A673 (cell line): ENCODE data around the gene THADA. TPM values are rescaled to one million over a fixed set of nuclear protein-coding genes. Genes with fewer than 3 reads are reported as not detected.
"Not testable (repeated sequence)": the region's sequence is repeated elsewhere in the genome, so short reads cannot be mapped to it uniquely, and the experiment has no call there.

Experiments used
- BruUV-seq: library from RNA; stranded (reverse); fragments of 400-500 nt; replicated peaks from 2 replicates; lab custom pipeline; 2021; lab: Mats Ljungman, UMichigan
- CTCF ChIA-PET: fragments of 300-600 bp; sonication (Branson Sonifier 250); formaldehyde crosslinking; loops from one replicate; lab custom pipeline; 2022; ENCODE audit warnings: antibody characterized with exemption; lab: Charles Lee
- POLR2A ChIA-PET: fragments of 300-600 bp; sonication (Branson Sonifier 250); formaldehyde crosslinking; loops from one replicate; lab custom pipeline; 2022; ENCODE audit warnings: antibody characterized with exemption; ENCODE audit not compliant: low non-redundant PET; lab: Charles Lee
- DNase-seq: peaks from one replicate; pipeline ENCODE4 v3.0.0-alpha.2; 2015; ENCODE audit warnings: low spot score
- H3K27ac ChIP-seq: fragments of 200-600 bp; sonication (generic); 2 replicates; pipeline ENCODE4 v1.5.1; 2016; ENCODE audit warnings: mixed run types, low read depth, mild to moderate bottlenecking, mixed read lengths, antibody characterized with exemption, low read length; ENCODE audit not compliant: poor library complexity, severe bottlenecking
- H3K27me3 ChIP-seq: fragments of 200-600 bp; sonication (generic); replicated peaks from 2 replicates; pipeline ENCODE4 v1.6.1; 2017; ENCODE audit warnings: mixed run types, low read depth, mild to moderate bottlenecking, mixed read lengths, antibody characterized with exemption, low read length; ENCODE audit not compliant: insufficient read depth, poor library complexity
- H3K36me3 ChIP-seq: fragments of 200-600 bp; sonication (generic); 2 replicates; pipeline ENCODE4 v1.6.1; 2016; ENCODE audit warnings: mixed run types, mild to moderate bottlenecking, mixed read lengths, antibody characterized with exemption, low read length; ENCODE audit not compliant: insufficient read depth, poor library complexity, severe bottlenecking
- H3K4me1 ChIP-seq: fragments of 200-600 bp; sonication (generic); 2 replicates; pipeline ENCODE4 v1.6.1; 2017; ENCODE audit warnings: mixed run types, mild to moderate bottlenecking, mixed read lengths, antibody characterized with exemption, low read length; ENCODE audit not compliant: insufficient read depth, poor library complexity, severe bottlenecking
- H3K4me3 ChIP-seq: fragments of 200-600 bp; sonication (generic); 2 replicates; pipeline ENCODE4 v1.5.1; 2016; ENCODE audit warnings: low read depth, mixed run types, mild to moderate bottlenecking, mixed read lengths, low read length; ENCODE audit not compliant: poor library complexity, severe bottlenecking
- H3K9me3 ChIP-seq: fragments of 200-600 bp; sonication (generic); 2 replicates; pipeline ENCODE4 v1.6.1; 2016; ENCODE audit warnings: mixed run types, low read depth, mild to moderate bottlenecking, mixed read lengths, antibody characterized with exemption, low read length; ENCODE audit not compliant: poor library complexity, severe bottlenecking
- EZH2 ChIP-seq: fragments of 200-600 bp; sonication (generic); IDR thresholded peaks from 2 replicates; pipeline ENCODE4 v1.6.1; 2017; ENCODE audit warnings: borderline replicate concordance, low read depth, mild to moderate bottlenecking, mixed read lengths, antibody characterized with exemption, low read length; ENCODE audit not compliant: poor library complexity, severe bottlenecking
- intact Hi-C: fragments of 100-400 bp; cut with micrococcal nuclease; formaldehyde crosslinking; loops from one replicate; pipeline ENCODE4 v1.10.0; 2022; ENCODE audit not compliant: unreplicated experiment
- total RNA-seq: library from RNA; stranded (reverse); gene quantifications from 2 replicates; pipeline ENCODE4 v1.2.3, GENCODE V29; 2021
- TF ChIP-seq, protein P1 (sequence below): fragments of 300-800, 200-600 bp; sonication (generic); conservative IDR thresholded peaks from 2 replicates; pipeline ENCODE4 v1.5.1; 2017; ENCODE audit warnings: low read depth, mild to moderate bottlenecking, antibody characterized with exemption, low read length, moderate library complexity, mixed read lengths

The THADA gene
- total RNA-seq, 1 experiment from 2014 or later = 39.7 TPM

DNA sequence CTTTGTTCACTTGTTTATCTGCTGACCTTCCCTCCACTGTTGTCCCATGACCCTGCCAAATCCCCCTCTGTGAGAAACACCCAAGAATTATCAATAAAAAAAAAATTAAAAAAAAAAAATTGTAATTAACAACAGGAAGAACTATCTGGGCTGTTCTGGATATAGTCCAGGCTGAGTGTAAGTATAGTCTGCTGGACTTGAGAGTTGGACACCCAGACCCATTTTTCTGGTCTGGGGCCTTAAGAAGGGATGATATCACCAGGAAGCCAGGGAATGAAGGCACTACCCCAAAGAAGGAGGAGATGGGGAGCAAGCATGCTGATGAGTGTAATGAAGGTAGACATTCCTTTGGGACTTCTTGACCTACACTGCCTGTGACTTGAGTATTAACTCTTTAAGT is 297.3 kb downstream of the THADA start:
- Histone ChIP-seq H3K9me3 (no peaks in the 10 kb centered on the region), H3K4me1 (no peaks in the 10 kb centered on the region), H3K4me3 (no peak overlapping the region), H3K27me3 (no peaks in the 10 kb centered on the region), H3K36me3 (no peaks in the 10 kb centered on the region), H3K27ac (no peak overlapping the region)
- no TSS peak for BruUV-seq
- TF ChIP-seq, protein P1, sequence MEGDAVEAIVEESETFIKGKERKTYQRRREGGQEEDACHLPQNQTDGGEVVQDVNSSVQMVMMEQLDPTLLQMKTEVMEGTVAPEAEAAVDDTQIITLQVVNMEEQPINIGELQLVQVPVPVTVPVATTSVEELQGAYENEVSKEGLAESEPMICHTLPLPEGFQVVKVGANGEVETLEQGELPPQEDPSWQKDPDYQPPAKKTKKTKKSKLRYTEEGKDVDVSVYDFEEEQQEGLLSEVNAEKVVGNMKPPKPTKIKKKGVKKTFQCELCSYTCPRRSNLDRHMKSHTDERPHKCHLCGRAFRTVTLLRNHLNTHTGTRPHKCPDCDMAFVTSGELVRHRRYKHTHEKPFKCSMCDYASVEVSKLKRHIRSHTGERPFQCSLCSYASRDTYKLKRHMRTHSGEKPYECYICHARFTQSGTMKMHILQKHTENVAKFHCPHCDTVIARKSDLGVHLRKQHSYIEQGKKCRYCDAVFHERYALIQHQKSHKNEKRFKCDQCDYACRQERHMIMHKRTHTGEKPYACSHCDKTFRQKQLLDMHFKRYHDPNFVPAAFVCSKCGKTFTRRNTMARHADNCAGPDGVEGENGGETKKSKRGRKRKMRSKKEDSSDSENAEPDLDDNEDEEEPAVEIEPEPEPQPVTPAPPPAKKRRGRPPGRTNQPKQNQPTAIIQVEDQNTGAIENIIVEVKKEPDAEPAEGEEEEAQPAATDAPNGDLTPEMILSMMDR = no peak
- TF ChIP-seq EZH2 = no peak
- ChIA-PET CTCF (no interaction called here), POLR2A (no interaction called here)
- intact Hi-C loops = no loop called here
- no peak for DNase-seq

DNA sequence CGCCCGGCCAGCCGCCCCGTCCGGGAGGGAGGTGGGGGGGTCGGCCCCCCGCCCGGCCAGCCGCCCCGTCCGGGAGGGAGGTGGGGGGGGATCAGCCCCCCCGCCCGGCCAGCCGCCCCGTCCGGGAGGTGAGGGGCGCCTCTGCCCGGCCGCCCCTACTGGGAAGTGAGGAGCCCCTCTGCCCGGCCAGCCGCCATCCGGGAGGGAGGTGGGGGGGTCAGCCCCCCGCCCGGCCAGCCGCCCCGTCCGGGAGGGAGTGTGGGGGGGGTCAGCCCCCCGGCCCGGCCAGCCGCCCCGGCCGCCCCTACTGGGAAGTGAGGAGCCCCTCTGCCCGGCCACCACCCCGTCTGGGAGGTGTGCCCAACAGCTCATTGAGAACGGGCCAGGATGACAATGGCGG is 298.1 kb downstream of the THADA start:
- BruUV-seq, H3K4me3 ChIP-seq, intact Hi-C loops, DNase-seq, H3K27ac ChIP-seq, H3K36me3 ChIP-seq, H3K9me3 ChIP-seq, POLR2A ChIA-PET, H3K4me1 ChIP-seq, H3K27me3 ChIP-seq, CTCF ChIA-PET: not testable (repeated sequence)

DNA sequence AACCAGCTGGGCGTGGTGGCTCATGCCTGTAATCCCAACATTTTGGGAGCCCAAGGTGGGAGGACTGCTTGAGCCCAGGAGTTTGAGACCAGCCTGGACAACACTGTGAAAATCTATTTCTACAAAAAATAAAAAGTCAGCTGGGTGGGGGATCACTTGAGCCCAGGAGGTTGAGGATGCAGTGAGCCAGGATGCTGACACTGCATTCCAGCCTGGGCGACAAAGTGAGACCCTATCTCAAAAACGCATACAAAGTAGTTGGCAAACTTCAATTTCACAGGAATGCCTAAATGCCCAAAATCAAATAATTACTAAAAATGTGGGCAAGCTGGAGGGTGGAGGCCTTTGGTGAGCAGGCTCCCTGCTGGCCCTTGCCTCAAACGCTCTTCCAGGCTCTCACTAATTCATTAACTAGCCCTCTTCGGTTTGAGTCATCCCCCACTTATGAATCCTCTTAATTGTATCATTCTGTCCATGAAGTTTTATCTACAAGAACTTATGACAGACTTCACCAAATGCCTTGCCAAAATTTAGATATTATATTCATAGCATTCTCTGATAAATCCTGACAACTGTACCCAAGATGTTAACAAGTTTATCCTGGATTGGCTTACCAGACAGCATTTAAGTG is 300.8 kb downstream of the THADA start:
- intact Hi-C loops = no loop called here
- Histone ChIP-seq H3K4me3 (no peak overlapping the region), H3K4me1 (no peaks in the 10 kb centered on the region), H3K27ac (no peak overlapping the region), H3K36me3 (no peaks in the 10 kb centered on the region), H3K27me3 (no peaks in the 10 kb centered on the region), H3K9me3 (no peaks in the 10 kb centered on the region)
- ChIA-PET CTCF (no interaction called here), POLR2A (no interaction called here)
- peak; percentile 16 for DNase-seq
- TF ChIP-seq EZH2 = no peak
- TF ChIP-seq, protein P1 = no peak
- no TSS peak for BruUV-seq
